Measurements from ENCODE around the gene COL16A1. TPM values are rescaled to one million over a fixed set of nuclear protein-coding genes. Genes with fewer than 3 reads are reported as not detected.

The COL16A1 gene
- total and polyA plus RNA-seq, 9 donors = 19.8 to 237 (median 157) TPM

GRCh38 chr1:31750858-31751510 is 47.2 kb upstream of the COL16A1 start:
- WGBS, 3 donors = 47 to 63% (median 58%) methylated on average over 11 of the region's 11 CpGs
- H3K27ac ChIP-seq = no peak overlapping the region
- peaks cover 6% of the 10 kb centered on the region for H3K4me1 ChIP-seq (ENCODE audit: insufficient read depth)
- DNase-seq = no peak
- H3K9me3 ChIP-seq = no peaks in the 10 kb centered on the region
- TF ChIP-seq POLR2A (IDR thresholded peaks at IDR 0.05) = no peak
- TF ChIP-seq, protein P1, sequence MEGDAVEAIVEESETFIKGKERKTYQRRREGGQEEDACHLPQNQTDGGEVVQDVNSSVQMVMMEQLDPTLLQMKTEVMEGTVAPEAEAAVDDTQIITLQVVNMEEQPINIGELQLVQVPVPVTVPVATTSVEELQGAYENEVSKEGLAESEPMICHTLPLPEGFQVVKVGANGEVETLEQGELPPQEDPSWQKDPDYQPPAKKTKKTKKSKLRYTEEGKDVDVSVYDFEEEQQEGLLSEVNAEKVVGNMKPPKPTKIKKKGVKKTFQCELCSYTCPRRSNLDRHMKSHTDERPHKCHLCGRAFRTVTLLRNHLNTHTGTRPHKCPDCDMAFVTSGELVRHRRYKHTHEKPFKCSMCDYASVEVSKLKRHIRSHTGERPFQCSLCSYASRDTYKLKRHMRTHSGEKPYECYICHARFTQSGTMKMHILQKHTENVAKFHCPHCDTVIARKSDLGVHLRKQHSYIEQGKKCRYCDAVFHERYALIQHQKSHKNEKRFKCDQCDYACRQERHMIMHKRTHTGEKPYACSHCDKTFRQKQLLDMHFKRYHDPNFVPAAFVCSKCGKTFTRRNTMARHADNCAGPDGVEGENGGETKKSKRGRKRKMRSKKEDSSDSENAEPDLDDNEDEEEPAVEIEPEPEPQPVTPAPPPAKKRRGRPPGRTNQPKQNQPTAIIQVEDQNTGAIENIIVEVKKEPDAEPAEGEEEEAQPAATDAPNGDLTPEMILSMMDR (IDR thresholded peaks at IDR 0.05) = no peak
- no peaks in the 10 kb centered on the region for H3K36me3 ChIP-seq
- H3K4me3 ChIP-seq = no peak overlapping the region
- intact Hi-C loops (cut with DNase I) = no loop called here
- no peaks in the 10 kb centered on the region for H3K27me3 ChIP-seq

GRCh38 chr1:31749785-31750735 is 46.2 kb upstream of the COL16A1 start:
- intact Hi-C loops (cut with DNase I) = loop anchor here in 2 of 4 donors (5.0 to 10.0 kb wide), 2 partner anchors 85 to 88 kb away; no protein-coding TSS in a partner anchor
- Histone ChIP-seq H3K4me1 (ENCODE audit: insufficient read depth) (peaks cover 6% of the 10 kb centered on the region), H3K4me3 (no peak overlapping the region), H3K9me3 (no peaks in the 10 kb centered on the region), H3K27me3 (no peaks in the 10 kb centered on the region), H3K27ac (no peak overlapping the region), H3K36me3 (no peaks in the 10 kb centered on the region)
- TF ChIP-seq EP300 (IDR thresholded peaks at IDR 0.05) = no peak
- 73 to 81% (median 78%) methylated on average over 7 of the region's 7 CpGs for WGBS, 3 donors
- no peak for DNase-seq

DNA sequence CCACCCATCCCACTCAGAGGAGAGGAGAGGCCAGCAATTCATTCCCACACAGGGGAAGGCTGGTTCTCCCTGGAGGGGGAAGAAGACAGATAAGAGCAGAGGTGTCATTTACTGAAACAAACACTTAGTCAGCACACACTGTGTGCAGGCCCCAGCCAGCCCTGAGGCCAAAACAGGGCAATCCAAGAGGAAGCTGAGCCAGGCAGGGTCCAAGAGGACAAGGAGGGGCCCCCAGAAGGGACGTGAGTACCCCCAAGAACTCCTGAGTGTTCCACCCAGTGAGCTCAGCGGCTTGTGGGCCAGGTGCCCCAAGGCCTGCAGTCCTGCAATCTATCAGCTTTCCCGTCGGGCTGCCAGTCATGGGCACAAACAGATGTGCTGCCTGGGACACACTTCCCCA is 44.5 kb upstream of the COL16A1 start:
- H3K4me1 ChIP-seq (ENCODE audit: insufficient read depth) = no peaks in the 10 kb centered on the region
- H3K27ac ChIP-seq = no peak overlapping the region
- TF ChIP-seq POLR2A (IDR thresholded peaks at IDR 0.05) (no peak), EP300 (IDR thresholded peaks at IDR 0.05) (no peak)
- TF ChIP-seq, protein P1 (IDR thresholded peaks at IDR 0.05) = no peak
- H3K9me3 ChIP-seq = no peaks in the 10 kb centered on the region
- no peak for DNase-seq
- no peaks in the 10 kb centered on the region for H3K27me3 ChIP-seq
- intact Hi-C loops (cut with DNase I) = loop anchor here in 2 of 4 donors (5.0 to 10.0 kb wide), 2 partner anchors 84 to 86 kb away; no protein-coding TSS in a partner anchor
- WGBS, 3 donors = 78 to 83% (median 79%) methylated on average over 4 of the region's 4 CpGs
- H3K4me3 ChIP-seq = no peak overlapping the region
- H3K36me3 ChIP-seq = no peaks in the 10 kb centered on the region

- no peak for DNase-seq
- H3K4me3 ChIP-seq = no peak overlapping the region
- intact Hi-C loops (cut with DNase I) = loop anchor here in 2 of 4 donors (5.0 to 10.0 kb wide), 2 partner anchors 83 to 85 kb away; no protein-coding TSS in a partner anchor
- no peaks in the 10 kb centered on the region for H3K4me1 ChIP-seq (ENCODE audit: insufficient read depth)
- H3K9me3 ChIP-seq = no peaks in the 10 kb centered on the region
- no peaks in the 10 kb centered on the region for H3K27me3 ChIP-seq
- H3K36me3 ChIP-seq = no peaks in the 10 kb centered on the region
- TF ChIP-seq, protein P1 (IDR thresholded peaks at IDR 0.05) = no peak
- TF ChIP-seq EP300 (IDR thresholded peaks at IDR 0.05) = no peak
- TF ChIP-seq POLR2A (IDR thresholded peaks at IDR 0.05) = no peak
- no peak overlapping the region for H3K27ac ChIP-seq
- WGBS, 3 donors = 73 to 94% (median 85%) methylated on average over 1 of the region's 1 CpG
These were observed 43.5 kb upstream of the COL16A1 start for GRCh38 chr1:31747304-31747703.

All from ovary (tissue), 9 donors.